DND-41 (cell line): ENCODE measurements around the gene PRKACG.

Experiments used
- ATAC-seq: fragments of 200-7000 bp; cut with Tn5 transposase; 3 replicates; pipeline ENCODE4 v1.9.1; 2021; ENCODE audit warnings: low read depth; ENCODE audit not compliant: insufficient read depth
- DNase-seq: peaks from one replicate; pipeline ENCODE4 v3.0.0-alpha.2; 2020
- H2AFZ ChIP-seq: 2 replicates; pipeline ENCODE4 v1.6.0; 2012; ENCODE audit warnings: low read depth, low read length
- H3K27ac ChIP-seq: 2 replicates; pipeline ENCODE4 v1.5.1; 2012; ENCODE audit warnings: low read length, inconsistent platforms
- H3K27me3 ChIP-seq: fragments of 200-600 bp; sonication (generic); 2 replicates; pipeline ENCODE4 v1.6.0; 2012; ENCODE audit warnings: low read length, mild to moderate bottlenecking, inconsistent platforms; ENCODE audit not compliant: insufficient read depth, poor library complexity
- H3K36me3 ChIP-seq: 2 replicates; pipeline ENCODE4 v1.5.1; 2012; ENCODE audit warnings: low read length, inconsistent platforms; ENCODE audit not compliant: insufficient read depth
- H3K4me1 ChIP-seq: 2 replicates; pipeline ENCODE4 v1.5.1; 2012; ENCODE audit warnings: mild to moderate bottlenecking, low read length; ENCODE audit not compliant: insufficient read depth
- H3K4me2 ChIP-seq: 2 replicates; pipeline ENCODE4 v1.6.0; 2012; ENCODE audit warnings: mild to moderate bottlenecking, moderate library complexity, low read length, inconsistent platforms; ENCODE audit not compliant: insufficient read depth
- H3K4me3 ChIP-seq, 2 experiments: fragments of 200-600 bp in 1 of 2; shearing (Covaris generic) in 1 of 2; 2 replicates each; pipeline ENCODE4 v1.5.1; 2012 to 2016; ENCODE audit warnings: inconsistent platforms in 2 of 2, low read length in 2 of 2, mild to moderate bottlenecking in 2 of 2, low read depth in 1 of 2, moderate library complexity in 1 of 2
- H3K79me2 ChIP-seq: 2 replicates; pipeline ENCODE4 v1.6.0; 2012; ENCODE audit warnings: low read length, inconsistent platforms; ENCODE audit not compliant: insufficient read depth
- H3K9ac ChIP-seq: 2 replicates; pipeline ENCODE4 v1.6.0; 2012; ENCODE audit warnings: low read depth, mild to moderate bottlenecking, inconsistent platforms, low read length, moderate library complexity
- H3K9me3 ChIP-seq: 2 replicates; pipeline ENCODE4 v1.5.1; 2012; ENCODE audit warnings: low read length, moderate library complexity, mild to moderate bottlenecking, inconsistent platforms; ENCODE audit not compliant: insufficient read depth, severe bottlenecking
- H4K20me1 ChIP-seq: 2 replicates; pipeline ENCODE4 v1.6.0; 2012; ENCODE audit warnings: low read length; ENCODE audit not compliant: insufficient read depth
- CTCF ChIP-seq: IDR thresholded peaks from 2 replicates; pipeline ENCODE4 v1.5.1; 2012; ENCODE audit warnings: borderline replicate concordance, low read length, moderate library complexity, mild to moderate bottlenecking; ENCODE audit not compliant: poor library complexity, severe bottlenecking; ENCODE audit errors: extremely low read depth
- EZH2 ChIP-seq: IDR thresholded peaks from 3 replicates; pipeline ENCODE4 v1.6.1; 2012; ENCODE audit warnings: borderline replicate concordance, low read depth, mild to moderate bottlenecking, moderate library complexity, low read length, inconsistent platforms; ENCODE audit not compliant: severe bottlenecking

The PRKACG gene

DNA sequence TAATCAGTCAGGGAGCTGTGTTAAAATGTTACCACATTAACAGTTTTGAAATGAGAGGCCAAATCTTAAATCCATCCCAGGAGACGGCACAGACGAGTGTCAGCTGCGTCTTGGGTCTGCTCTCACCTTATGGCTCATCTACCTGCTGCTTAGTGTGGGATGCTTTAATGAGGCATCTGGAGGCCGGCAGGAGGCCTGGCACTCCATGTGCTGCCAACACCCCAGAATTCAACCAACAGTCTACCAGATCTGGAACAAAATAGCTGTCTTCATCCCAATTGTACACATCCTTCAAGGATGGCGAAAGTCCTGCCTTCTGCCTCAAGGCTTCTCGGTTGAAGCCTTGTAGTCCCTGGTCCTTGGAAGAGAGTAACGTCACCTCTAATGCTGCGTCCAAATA is 12.0 kb downstream of the PRKACG start:
- peaks cover 5% of the 10 kb centered on the region for H3K27me3 ChIP-seq
- H4K20me1 ChIP-seq: no peaks in the 10 kb centered on the region
- no peak overlapping the region for H2AFZ ChIP-seq
- H3K4me2 ChIP-seq: no peak overlapping the region
- no peaks in the 10 kb centered on the region for H3K36me3 ChIP-seq
- DNase-seq (no peak), ATAC-seq (no peak)
- H3K4me3 ChIP-seq: no peak overlapping the region
- H3K9me3 ChIP-seq: no peaks in the 10 kb centered on the region
- no peaks in the 10 kb centered on the region for H3K79me2 ChIP-seq
- H3K27ac ChIP-seq: no peak overlapping the region
- H3K4me1 ChIP-seq: no peaks in the 10 kb centered on the region
- TF ChIP-seq EZH2 (no peak), CTCF (no peak)
- H3K9ac ChIP-seq: no peak overlapping the region

DNA sequence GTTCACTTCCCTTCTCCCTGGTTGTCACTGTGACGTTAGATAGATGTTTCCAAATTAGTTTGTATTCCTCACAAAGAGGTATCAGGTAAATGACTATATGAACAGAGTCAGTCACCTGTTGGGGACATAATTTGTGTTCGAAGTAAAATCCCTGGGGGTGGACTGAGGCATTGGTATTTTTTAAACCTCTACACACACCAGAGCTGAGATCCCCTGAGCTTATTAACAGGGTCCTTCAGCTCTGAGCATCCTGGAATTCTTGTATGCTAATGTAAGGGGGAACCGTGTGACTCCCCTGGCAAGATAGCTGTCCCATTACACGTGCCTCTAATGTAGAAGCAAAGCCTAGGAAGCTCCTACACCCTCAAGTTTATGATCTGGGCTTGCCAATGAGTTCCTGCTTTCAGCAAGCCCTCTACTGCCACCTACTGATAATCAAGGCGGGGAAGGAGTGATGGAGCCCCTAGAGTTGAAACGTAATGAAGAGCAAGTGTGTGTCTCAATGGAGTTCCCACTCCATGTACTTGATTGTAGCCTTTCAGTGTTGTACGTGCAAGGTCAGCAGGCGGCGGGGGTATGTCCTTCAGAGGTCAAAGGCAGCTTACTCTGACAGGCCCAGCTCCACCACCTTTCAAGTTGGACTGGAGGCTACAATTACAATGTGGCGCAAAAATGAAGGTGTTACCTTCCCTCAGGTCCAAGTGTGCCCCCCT is 14.4 kb downstream of the PRKACG start:
- Histone ChIP-seq H3K36me3 (no peaks in the 10 kb centered on the region), H3K27ac (no peak overlapping the region), H2AFZ (no peak overlapping the region), H3K4me2 (no peak overlapping the region), H3K27me3 (peaks cover 5% of the 10 kb centered on the region), H4K20me1 (no peaks in the 10 kb centered on the region), H3K9me3 (no peaks in the 10 kb centered on the region), H3K79me2 (no peaks in the 10 kb centered on the region), H3K4me3 (no peak overlapping the region), H3K4me1 (no peaks in the 10 kb centered on the region), H3K9ac (no peak overlapping the region)
- DNase-seq: peak; percentile 62
- TF ChIP-seq CTCF: peak; percentile 85
- TF ChIP-seq EZH2: no peak
- ATAC-seq: peak; percentile 92

GRCh38 chr9:68998812-68999211 is 15.1 kb downstream of the PRKACG start:
- ATAC-seq (no peak), DNase-seq (no peak)
- H2AFZ ChIP-seq: no peak overlapping the region
- no peaks in the 10 kb centered on the region for H4K20me1 ChIP-seq
- H3K4me3 ChIP-seq: no peak overlapping the region
- no peaks in the 10 kb centered on the region for H3K36me3 ChIP-seq
- TF ChIP-seq CTCF (no peak), EZH2 (no peak)
- no peaks in the 10 kb centered on the region for H3K27me3 ChIP-seq
- H3K9me3 ChIP-seq: no peaks in the 10 kb centered on the region
- no peak overlapping the region for H3K27ac ChIP-seq
- H3K9ac ChIP-seq: no peak overlapping the region
- no peak overlapping the region for H3K4me2 ChIP-seq
- no peaks in the 10 kb centered on the region for H3K4me1 ChIP-seq
- H3K79me2 ChIP-seq: no peaks in the 10 kb centered on the region
